ENCODE measurements around the gene SHMT1. TPM values are rescaled to one million over a fixed set of nuclear protein-coding genes. Genes with fewer than 3 reads are reported as not detected.

SHMT1 gene
- total RNA-seq, 1 donor from 2014 or later: 33.1 TPM

DNA sequence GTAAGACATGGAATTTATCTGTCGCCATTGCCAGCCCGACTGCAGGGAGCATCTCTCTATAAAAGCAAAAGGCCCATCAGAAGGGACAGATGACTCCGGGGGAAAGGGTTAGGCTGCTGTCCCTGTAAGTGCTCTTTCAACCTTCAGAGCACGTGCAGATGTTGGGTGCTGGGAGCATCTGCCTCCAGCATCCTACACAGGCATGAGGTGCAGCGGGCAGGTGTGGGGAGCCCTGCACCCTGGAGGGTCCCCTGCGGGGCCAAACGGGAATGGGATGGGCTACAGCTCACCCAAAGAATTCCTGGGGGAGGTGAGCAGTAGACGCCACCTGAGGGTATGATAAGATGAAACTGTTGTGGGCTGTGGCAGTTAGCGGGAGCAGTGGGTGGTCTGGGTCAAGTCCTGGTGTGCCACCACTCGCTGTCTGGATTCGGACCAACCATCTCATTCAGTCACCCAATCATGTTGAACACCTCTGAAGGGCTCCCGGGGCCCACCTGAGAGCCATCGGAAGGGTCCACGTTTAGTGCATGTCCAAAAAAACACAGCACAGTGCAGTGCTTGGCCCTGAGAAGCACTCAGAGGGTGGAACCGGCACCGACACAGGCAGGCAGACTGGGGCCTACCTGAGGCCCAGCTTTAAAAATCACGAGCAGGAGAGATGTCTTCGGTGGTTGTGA is 44.4 kb downstream of the SHMT1 start:
- TF ChIP-seq, protein P1, sequence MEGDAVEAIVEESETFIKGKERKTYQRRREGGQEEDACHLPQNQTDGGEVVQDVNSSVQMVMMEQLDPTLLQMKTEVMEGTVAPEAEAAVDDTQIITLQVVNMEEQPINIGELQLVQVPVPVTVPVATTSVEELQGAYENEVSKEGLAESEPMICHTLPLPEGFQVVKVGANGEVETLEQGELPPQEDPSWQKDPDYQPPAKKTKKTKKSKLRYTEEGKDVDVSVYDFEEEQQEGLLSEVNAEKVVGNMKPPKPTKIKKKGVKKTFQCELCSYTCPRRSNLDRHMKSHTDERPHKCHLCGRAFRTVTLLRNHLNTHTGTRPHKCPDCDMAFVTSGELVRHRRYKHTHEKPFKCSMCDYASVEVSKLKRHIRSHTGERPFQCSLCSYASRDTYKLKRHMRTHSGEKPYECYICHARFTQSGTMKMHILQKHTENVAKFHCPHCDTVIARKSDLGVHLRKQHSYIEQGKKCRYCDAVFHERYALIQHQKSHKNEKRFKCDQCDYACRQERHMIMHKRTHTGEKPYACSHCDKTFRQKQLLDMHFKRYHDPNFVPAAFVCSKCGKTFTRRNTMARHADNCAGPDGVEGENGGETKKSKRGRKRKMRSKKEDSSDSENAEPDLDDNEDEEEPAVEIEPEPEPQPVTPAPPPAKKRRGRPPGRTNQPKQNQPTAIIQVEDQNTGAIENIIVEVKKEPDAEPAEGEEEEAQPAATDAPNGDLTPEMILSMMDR (IDR thresholded peaks at IDR 0.05): no peak
- no peaks in the 10 kb centered on the region for H3K27me3 ChIP-seq (ENCODE audit: low read depth)
- H3K4me1 ChIP-seq: peaks cover 61% of the 10 kb centered on the region
- no peak overlapping the region for H3K27ac ChIP-seq
- DNase-seq: no peak
- intact Hi-C loops (cut with DNase I): no loop called here
- peak overlapping the region; percentile 34 for H3K4me3 ChIP-seq
- H3K36me3 ChIP-seq: peaks cover 70% of the 10 kb centered on the region
- H3K9me3 ChIP-seq: no peaks in the 10 kb centered on the region
- no peak for ATAC-seq

DNA sequence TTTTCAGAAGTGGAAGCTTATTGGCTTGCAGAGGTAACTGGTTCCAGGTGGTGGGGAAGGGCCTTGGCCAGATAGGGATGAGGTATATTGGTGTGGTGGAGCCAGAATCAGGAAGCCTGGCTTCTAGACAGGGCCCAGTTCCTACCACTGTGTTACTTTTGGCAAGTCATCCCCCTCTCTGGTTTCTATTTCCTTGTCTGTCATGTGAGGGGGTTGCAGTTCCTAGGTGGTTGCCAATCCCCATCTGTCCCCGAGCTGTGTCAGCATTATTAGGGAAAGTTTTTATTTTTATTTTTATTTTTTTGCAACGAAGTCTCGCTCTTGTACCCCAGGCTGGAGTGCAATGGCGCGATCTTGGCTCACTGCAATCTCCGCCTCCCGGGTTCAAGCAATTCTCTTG is 45.2 kb downstream of the SHMT1 start:
- peak overlapping the region; percentile 34 for H3K4me3 ChIP-seq
- intact Hi-C loops (cut with DNase I): no loop called here
- peaks cover 69% of the 10 kb centered on the region for H3K4me1 ChIP-seq
- DNase-seq (no peak), ATAC-seq (no peak)
- TF ChIP-seq, protein P1 (IDR thresholded peaks at IDR 0.05): no peak
- H3K36me3 ChIP-seq: peaks cover 62% of the 10 kb centered on the region
- H3K27me3 ChIP-seq (ENCODE audit: low read depth): no peaks in the 10 kb centered on the region
- no peak overlapping the region for H3K27ac ChIP-seq
- no peaks in the 10 kb centered on the region for H3K9me3 ChIP-seq

DNA sequence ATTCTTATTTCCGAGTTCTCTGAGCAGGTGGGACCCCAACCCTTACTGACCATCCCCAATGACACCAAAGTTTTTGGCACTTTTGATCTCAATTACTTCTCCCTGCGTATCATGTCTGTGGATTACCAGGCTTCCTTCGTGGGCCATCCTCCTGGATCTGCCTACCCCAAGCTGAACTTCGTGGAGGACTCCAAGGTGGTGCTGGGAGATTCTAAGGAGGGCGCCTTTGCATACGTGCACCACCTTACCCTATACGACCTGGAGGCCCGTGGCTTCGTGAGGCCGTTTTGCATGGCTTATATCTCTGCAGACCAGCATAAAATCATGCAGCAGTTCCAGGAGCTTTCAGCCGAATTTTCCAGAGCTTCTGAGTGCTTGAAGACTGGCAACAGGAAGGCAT is 47.4 kb downstream of the SHMT1 start:
- DNase-seq (no peak), ATAC-seq (no peak)
- intact Hi-C loops (cut with DNase I): no loop called here
- H3K27me3 ChIP-seq (ENCODE audit: low read depth): no peaks in the 10 kb centered on the region
- H3K27ac ChIP-seq: peak overlapping the region; percentile 96
- no peaks in the 10 kb centered on the region for H3K9me3 ChIP-seq
- peaks cover 72% of the 10 kb centered on the region for H3K4me1 ChIP-seq
- peaks cover 57% of the 10 kb centered on the region for H3K36me3 ChIP-seq
- peak overlapping the region; percentile 96 for H3K4me3 ChIP-seq
- TF ChIP-seq, protein P1 (IDR thresholded peaks at IDR 0.05): no peak

DNA sequence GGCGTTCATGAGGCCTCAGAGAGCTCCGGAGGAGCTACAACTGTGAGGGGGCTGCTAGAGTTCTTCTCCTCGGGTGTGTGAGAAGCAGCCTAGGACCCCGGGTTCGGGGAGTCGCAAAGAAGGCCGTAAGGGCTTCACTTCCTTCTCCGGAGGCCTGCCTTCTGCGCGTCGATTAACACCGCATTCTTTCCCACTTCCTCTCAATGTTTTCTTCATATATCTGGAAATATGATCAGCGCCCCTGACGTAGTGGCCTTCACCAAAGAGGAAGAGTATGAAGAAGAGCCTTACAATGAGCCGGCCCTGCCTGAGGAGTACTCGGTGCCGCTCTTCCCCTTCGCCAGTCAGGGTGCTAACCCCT is 47.8 kb downstream of the SHMT1 start:
- no peak for DNase-seq
- Histone ChIP-seq H3K9me3 (no peaks in the 10 kb centered on the region), H3K4me3 (peak overlapping the region; percentile 96), H3K36me3 (peaks cover 56% of the 10 kb centered on the region), H3K27me3 (ENCODE audit: low read depth) (no peaks in the 10 kb centered on the region), H3K4me1 (peaks cover 68% of the 10 kb centered on the region), H3K27ac (peak overlapping the region; percentile 96)
- ATAC-seq: peak; percentile 17 to 26
- intact Hi-C loops (cut with DNase I): no loop called here
- TF ChIP-seq, protein P1 (IDR thresholded peaks at IDR 0.05): no peak

DNA sequence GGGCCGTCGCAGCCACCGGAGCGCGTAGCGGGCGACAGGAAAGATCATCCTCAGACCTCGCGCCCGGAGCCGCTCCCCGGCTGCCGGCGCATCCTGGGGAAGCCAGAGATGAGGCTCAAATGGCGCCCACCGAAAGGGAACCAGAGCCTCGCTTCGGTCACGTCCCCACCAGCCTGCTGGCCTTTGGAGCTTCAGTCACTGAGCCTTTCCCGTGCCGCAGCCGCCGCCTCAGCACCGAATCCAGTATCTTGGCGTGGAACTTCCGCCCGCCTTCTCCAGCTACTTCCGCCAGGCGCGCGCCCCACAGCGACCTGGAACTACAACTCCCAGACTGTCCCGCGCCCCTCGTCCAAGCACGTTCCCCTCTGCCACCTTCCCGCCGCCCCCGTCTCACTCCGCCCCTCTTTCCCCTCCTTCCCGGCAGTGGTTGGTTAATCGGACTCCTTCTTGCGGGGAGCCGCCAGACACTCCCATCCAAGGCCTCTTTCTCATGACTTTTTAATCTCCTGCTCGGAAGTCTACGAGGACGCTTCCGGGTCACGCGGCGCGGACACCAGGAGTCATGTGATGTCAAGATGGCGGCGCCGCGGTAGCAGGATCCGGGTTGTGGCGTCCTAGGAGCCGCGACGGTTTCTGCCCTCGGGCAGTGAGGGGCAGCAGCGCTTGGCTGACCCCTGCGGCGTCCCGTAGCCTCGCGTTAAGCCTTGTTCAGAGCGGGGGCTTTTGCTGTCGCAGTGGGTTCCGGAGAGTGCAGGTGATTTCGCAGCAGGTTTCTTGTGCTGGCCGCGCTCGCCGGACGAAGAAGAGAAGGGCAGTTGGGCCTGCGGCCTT is 48.4 kb downstream of the SHMT1 start, which contains the start of the genes SMCR8 and TOP3A:
TSS of gene SMCR8 (plus strand) at position 563 of the 831 bp plus-strand sequence. CDS start 497 bp downstream, outside the sequence.
TSS of gene TOP3A (minus strand) at position 264 of the 831 bp plus-strand sequence. CDS start at position 48, 216 bp downstream.
- Histone ChIP-seq H3K27me3 (ENCODE audit: low read depth) (no peaks in the 10 kb centered on the region), H3K9me3 (no peaks in the 10 kb centered on the region), H3K4me3 (peak within 1 kb of the TSS; percentile 96), H3K36me3 (peaks cover 54% of the 10 kb centered on the region), H3K4me1 (peaks cover 62% of the 10 kb centered on the region), H3K27ac (peak within 1 kb of the TSS; percentile 96)
- intact Hi-C loops (cut with DNase I): no loop called here
- peak; percentile 98 for ATAC-seq
- TF ChIP-seq, protein P1 (IDR thresholded peaks at IDR 0.05): no peak
- DNase-seq: peak; percentile 99
